Suppressor macrophage treated with lipopolysaccharide for 1 hour (primary cell): ENCODE data around the gene COL27A1.
A peak's percentile ranks its signal among the peaks of the same experiment; 100 is the strongest.

ENCODE experiments used
- DNase-seq, 3 donors: peaks; one replicate each; pipeline ENCODE4 v3.0.0-alpha.2; 2020 to 2022

The COL27A1 gene

GRCh38 chr9:114289571-114290481 is 134.5 kb downstream of the COL27A1 start:
- DNase-seq: no peak

DNA sequence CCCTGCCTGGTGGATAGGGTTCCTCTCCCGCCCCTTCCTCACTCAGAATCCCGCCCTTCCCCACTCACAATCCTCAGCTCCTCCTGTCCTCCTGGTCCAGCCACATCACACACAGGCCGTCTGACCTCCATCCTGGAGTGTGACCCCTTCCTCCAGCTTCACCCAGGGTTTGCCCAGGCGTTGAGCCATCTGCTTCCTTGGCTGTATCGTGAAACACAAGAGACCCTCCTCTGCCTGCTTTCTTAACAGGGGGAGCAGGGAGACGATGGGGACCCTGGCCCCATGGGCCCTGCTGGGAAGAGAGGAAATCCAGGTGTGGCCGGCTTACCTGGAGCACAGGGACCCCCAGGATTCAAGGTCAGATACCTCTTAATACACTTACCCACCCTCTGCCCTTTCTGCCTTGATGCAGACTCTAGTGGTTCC is 135.2 kb downstream of the COL27A1 start:
- no peak for DNase-seq

- DNase-seq: peak; percentile 80 to 84 (median 83)
These were observed 135.7 kb downstream of the COL27A1 start for GRCh38 chr9:114291064-114291474.

DNA sequence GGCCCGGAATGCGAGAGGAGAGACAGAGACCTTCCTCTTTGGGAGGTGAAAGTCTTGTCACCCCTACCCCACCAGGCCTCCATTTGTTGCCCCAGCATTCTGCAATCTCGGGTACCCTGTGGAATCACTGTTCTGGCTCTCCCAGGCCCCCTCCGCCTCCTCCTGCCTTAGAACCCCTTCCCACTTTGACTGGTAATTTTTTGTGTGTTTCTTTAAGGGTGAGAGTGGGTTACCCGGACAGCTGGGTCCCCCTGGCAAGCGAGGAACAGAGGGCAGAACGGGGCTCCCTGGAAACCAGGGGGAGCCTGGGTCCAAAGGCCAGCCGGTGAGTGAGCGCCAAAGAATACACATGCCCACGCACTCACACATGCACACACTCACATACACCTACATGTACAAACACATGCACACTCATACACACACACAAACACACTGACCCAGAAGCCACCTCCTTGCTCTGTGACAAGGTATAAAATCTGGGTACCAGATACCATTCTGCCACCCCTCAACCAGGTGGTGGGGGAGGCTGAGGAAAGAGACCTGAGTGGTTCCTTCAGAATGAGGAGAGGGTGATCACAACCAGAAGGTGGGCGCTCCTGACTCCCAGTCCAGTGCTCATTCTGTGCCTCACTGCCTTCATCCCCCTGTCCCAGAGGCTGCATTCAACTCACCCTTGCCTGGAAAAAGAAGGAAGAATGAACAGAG is 136.7 kb downstream of the COL27A1 start:
- DNase-seq: no peak

DNA sequence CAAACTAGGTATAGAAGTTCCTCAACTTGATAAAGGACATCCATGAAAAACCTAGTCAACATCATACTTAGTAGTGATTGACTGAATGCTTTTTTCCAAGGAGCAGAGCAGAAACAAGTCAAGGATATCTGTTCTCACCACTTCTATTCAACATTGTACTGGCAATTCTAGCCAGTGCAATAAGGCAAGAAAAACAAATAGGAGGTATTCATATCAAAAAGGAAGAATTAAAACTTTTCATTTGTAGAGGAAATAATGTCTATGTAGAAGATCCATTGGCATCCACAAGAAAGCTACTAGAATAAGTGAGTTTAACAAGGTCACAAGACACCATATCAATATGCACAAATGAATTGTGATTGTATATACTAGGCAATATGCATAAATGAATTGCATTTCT is 139.3 kb downstream of the COL27A1 start:
- no peak for DNase-seq

DNA sequence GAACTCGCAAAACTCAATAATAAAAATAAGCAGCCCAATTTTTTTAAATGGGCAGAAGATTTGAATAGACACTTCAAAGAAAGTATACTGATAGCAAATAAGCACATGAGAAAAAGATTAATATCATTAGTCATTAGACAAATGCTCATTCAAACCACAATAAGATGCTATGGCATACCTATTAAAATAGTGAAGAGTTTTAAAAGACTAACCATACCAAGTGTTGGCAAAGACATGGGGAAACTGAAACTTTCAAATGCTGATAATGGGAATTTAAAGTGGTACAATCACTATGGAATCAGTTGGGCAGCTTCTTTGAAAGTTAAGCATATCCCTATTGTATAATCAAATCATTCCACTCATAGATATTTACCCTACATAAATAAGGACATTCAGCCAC is 141.0 kb downstream of the COL27A1 start:
- DNase-seq: no peak

- no peak for DNase-seq
These were observed 144.2 kb downstream of the COL27A1 start for GRCh38 chr9:114299286-114300152.

DNA sequence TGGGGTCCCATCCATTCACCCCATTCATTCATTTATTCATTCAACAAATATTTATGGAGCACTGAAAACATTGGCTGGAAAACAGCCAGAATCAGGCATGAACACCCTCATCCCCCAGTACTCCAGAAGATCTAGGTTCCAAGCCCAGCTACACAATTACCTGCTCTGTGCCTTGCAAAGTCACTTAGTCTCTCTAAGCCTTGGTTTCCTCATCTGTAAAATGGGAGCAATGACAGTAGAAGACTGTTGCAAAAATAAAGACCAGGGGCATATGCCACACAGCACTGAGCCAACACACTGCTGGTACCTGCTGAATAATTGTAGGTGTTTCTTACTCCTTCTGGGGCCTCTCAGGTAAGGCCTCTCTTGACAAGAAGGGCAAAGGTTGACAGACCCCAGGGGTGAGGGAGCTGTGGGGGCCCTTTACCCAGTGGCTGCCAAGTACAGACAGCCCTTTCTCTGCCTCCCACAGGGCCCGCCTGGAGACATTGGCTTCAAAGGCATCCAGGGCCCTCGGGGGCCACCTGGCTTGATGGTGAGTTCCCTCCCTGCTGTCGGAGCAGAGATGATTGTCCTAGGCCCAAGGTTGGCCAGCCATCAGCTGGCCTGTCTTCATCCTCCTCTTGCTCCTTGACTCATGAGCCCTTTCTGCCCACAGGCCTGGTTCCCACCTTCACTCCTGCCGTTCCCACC is 145.0 kb downstream of the COL27A1 start:
- DNase-seq: no peak

GRCh38 chr9:114300846-114301797 is 145.8 kb downstream of the COL27A1 start:
- no peak for DNase-seq

DNA sequence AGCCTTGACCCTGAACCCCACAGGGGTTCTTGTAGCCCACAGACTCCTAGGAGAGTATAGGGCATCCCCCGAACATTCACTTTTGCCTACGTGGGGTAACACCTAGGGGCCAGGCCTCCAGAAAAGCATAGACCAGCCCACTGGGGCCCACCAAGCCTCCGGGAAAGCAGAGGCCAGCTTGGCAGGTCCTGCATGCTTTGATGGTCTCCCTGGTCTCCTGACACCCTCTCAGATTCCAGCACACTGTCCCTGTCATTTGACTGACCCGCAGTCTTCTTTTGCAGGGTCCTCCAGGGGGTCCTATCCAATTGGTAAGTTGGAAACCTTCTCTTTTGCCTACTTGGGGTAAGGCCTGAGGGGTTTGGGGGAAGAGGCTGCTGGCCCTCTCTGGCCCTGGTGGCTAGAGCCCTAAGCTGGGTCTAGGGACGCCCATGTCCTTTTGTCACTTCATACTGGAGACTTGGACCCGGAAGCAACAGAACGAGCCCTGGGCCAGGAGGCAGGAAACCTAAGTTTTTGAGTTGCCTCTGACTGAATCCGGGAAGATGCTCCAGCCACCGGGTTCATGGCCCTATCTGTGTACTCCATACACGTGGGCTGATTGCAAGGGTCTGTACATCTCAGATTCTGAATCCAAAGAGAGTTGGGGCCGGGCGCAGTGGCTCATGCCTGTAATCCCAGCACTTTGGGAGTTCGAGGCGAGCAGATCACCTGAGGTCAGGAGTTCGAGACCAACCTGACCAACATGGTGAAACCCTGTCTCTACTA is 146.6 kb downstream of the COL27A1 start:
- DNase-seq: no peak

DNA sequence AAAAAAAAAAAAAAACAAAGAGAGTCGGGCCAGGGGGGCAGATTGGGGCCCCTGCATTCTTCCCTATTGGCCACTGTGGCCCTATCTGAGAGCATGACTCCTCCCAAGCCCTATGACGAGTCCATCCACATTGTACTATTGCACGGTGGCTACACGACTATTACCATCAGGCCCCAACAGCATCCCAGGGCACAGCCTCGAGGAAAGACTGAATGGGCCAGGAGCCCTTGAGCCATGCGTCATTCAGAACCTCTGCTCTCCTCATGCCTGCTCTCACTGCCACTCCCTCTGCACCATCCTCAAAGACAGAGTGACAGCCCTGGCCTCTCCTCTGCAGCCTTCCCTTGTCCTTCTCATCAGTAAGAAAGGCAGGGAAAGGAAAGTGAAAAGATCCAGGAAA is 147.4 kb downstream of the COL27A1 start:
- no peak for DNase-seq

GRCh38 chr9:114303571-114303970 is 148.2 kb downstream of the COL27A1 start:
- DNase-seq: no peak

DNA sequence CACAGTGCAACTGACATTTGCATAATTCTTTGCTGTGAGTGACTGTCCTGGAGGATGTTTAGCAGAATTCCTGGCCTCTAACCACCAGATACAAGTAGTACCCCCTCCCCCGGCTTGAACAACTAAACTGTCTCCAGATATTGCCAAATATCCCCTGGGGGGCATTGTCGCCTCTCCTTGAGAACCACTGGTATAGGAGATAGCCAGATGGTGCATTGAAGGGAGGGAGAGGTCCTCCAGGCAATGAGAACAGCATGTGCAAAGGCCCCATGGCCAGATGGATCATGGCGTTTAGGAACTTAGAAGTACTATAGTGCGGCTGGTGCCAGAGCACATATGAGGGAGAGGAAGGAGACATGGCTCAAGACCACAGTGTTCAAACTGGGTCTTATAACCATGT is 148.6 kb downstream of the COL27A1 start:
- no peak for DNase-seq

GRCh38 chr9:114304416-114305188 is 149.3 kb downstream of the COL27A1 start:
- DNase-seq: no peak

DNA sequence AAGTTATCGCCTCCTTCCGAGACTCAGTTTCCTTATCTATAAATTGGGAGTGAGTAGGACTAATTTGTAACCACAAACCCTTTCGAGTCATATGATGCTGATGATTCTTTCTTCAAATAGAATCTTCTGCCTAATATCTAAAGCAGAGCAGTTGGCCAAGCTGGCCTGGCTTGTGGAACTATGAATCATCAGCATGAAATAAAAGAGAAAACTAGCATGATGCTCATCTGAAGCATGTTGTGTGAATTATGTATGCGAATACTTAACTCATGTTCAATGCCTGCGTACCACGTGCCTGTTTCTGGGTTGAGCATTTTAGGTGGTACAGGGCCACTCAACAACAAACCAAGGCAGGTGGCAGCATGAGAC is 152.5 kb downstream of the COL27A1 start:
- peak in 2 of 3 donors; percentile 26 to 29 for DNase-seq

DNA sequence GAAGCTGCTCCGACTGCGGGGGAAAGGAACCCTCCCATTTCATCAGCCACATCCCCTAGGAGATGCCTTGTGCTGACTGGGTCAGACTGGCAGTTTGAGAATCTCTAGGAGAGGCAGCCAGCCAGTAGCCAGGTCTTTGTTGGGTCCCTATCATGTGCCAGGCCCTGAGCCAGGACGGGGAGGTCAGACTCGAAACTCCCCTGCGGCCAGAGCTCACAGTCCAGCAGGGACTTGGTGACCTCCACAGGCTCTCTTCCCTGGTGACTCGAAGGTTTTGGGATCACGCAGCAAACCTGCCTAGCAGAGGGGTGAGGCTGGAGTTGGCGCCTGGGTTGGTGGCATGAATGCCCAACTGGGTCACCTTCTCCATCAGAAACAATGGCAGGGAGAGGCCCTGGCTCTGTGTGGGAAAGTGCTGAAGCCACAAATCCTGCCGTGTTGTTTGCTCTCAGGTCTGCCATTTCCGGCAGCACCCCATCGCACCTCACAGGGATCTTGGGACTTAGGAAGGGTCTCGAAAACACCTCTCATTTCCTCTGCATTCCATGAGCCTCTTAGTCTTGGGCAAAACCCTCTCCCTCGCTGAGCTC is 153.1 kb downstream of the COL27A1 start:
- no peak for DNase-seq

DNA sequence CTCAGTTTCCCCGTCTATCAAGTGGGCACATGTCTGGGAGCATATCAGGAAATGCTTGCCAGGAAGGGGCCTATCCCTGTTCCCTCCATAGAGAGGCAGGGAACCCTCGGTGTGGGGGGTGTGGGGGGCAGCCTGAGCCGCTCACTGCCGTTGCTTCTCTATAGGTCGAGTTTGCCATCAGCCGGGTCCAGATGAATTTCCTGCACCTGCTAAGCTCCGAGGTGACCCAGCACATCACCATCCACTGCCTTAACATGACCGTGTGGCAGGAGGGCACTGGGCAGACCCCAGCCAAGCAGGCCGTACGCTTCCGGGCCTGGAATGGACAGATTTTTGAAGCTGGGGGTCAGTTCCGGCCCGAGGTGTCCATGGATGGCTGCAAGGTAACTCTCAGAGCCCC is 153.8 kb downstream of the COL27A1 start:
- DNase-seq: no peak

- no peak for DNase-seq
These were observed 155.4 kb downstream of the COL27A1 start for GRCh38 chr9:114310471-114311450.
